A549 treated with AZD2906 at 1 μM for 4 hours (cell line): ENCODE measurements around the gene SEC31B. TPM values are rescaled to one million over a fixed set of nuclear protein-coding genes. Genes with fewer than 3 reads are reported as not detected.

Source experiments
- total RNA-seq: library from RNA; stranded (reverse); fragments of 200-300 nt; extraction: Qiagen RNA extraction; gene quantifications from 5 replicates; pipeline ENCODE4 v1.2.3, GENCODE V29; 2022

The SEC31B gene, protein sequence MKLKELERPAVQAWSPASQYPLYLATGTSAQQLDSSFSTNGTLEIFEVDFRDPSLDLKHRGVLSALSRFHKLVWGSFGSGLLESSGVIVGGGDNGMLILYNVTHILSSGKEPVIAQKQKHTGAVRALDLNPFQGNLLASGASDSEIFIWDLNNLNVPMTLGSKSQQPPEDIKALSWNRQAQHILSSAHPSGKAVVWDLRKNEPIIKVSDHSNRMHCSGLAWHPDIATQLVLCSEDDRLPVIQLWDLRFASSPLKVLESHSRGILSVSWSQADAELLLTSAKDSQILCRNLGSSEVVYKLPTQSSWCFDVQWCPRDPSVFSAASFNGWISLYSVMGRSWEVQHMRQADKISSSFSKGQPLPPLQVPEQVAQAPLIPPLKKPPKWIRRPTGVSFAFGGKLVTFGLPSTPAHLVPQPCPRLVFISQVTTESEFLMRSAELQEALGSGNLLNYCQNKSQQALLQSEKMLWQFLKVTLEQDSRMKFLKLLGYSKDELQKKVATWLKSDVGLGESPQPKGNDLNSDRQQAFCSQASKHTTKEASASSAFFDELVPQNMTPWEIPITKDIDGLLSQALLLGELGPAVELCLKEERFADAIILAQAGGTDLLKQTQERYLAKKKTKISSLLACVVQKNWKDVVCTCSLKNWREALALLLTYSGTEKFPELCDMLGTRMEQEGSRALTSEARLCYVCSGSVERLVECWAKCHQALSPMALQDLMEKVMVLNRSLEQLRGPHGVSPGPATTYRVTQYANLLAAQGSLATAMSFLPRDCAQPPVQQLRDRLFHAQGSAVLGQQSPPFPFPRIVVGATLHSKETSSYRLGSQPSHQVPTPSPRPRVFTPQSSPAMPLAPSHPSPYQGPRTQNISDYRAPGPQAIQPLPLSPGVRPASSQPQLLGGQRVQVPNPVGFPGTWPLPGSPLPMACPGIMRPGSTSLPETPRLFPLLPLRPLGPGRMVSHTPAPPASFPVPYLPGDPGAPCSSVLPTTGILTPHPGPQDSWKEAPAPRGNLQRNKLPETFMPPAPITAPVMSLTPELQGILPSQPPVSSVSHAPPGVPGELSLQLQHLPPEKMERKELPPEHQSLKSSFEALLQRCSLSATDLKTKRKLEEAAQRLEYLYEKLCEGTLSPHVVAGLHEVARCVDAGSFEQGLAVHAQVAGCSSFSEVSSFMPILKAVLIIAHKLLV
- total RNA-seq: 0.98 to 2.2 TPM (median 1.7 TPM) in 5 replicates

DNA sequence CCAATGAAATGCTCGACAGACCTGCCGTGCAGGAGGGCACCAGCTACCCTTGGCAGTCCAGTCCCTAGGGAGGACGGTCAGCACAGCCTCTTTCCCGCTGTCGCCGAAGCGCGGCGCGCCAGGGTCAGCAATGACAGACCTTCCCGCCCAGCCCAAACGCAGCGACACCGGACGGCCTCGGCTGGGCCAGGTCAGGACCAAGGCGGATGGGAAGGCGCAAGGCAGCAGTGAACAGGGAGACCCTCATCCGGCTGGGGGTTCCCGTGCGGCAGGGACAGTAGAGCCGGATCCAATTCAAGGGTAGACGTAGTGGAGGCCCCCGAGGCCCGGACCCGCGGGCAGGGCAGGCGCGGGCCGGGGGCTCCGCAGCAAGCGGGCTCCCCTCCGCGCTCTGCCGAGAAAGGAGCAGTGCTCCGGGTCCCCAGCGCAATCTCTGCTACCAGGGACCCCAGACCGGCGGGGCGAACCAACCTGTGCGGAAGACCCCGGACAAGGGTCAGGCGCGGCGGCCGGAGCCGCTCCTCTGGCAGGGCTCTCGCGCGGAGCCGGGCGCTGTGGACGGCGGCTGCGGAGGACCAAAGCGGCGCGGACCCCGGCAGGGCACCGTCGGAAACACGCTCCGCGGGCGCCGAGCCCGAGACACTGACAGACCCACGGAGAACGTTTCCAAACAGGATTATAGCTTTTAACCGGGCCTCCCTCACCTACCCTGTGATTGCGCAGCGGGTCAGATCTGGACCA, at the start of gene SEC31B:
Gene SEC31B, minus strand, starts transcription at position 551 of the 741 bp plus-strand sequence. CDS start 2,909 bp downstream, outside the sequence.

DNA sequence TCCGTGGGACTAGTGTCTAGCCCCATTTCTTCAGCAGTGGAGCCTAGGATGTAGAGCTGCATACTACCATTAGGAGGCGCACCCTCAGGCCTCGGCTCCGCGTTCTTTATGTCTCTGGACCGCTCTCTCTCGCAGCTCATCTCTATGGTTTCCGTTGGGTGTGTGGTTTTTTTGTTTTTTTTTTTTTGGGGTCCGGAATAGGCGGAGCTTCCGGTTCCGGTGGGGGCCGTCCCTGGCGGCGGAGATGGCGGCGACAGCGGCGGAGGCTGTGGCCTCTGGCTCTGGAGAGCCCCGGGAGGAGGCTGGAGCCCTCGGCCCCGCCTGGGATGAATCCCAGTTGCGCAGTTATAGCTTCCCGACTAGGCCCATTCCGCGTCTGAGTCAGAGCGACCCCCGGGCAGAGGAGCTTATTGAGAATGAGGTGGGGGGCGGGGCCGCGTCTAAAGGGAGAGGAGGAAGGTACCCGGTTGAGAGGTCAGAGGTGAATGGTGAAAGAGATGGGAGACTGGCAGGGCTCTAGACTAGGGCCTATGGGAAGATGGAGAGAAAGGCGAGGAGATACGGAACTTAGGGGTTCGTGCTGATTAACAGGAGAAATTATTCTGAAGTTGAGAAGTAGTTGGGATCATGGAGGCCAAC, 16.2 kb upstream of the SEC31B start, which contains the start of gene HIF1AN:
Gene HIF1AN, plus strand, starts transcription at position 229 of the 639 bp plus-strand sequence. Its CDS starts 16 bp downstream, at position 245.

DNA sequence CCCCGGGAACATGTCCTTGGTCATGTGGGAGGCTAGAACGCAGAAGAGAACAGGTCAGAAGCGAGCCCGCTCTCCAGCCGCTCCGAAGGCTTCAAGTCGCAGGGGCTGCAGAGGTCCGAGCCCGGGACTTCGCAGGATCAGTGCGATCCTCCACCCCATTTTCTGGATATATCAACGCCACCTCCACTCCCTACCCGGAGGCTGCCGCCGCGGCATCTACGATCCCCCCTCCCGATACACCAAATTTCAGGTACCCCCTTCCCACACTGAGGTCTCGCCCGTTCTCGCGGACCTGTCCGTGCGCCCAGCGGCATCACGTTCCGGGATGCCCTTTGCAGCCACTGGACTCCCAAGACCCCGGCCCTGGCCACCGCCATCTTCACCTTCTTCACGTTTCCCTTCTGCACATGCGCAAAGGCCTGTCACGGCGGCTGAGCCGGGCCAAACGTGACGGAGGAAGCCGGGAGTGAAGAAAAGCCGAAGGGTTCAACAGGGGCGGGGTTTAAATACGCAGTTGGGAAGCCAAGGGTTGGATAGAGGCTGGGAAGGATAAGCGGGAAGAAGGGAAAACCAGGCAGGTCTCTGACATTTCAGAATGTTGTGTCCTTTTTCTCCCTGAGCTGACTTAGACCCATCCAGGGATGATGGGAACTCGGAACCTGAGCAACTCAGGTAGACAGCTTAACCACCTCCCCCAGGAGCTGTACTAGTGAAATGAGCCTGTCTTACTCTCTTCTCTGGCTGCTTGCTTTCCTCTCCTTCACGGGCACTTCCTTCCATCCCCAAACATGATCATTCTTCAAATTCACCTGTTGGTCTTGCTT, 10.0 kb upstream of the SEC31B start, which contains the start of gene NDUFB8:
Gene NDUFB8, minus strand, starts transcription at position 397 of the 824 bp plus-strand sequence. Its CDS starts 20 bp downstream, at position 377.

GRCh38 chr10:100462709-100463108, 57.0 kb downstream of the SEC31B start, which contains the start of gene WNT8B:
TSS of gene WNT8B (plus strand) at chr10:100463009. CDS start at chr10:100463169, 160 bp downstream.

Other genes starting within 250 kb of the SEC31B start
- gene BLOC1S2, start 233.2 kb downstream of the SEC31B start, total RNA-seq: 88.7 to 104 TPM (median 95.5 TPM) in 5 replicates
- 0.06 to 0.33 TPM (median 0.16 TPM) in 4 of 5 replicates, not detected in the other for gene PKD2L1, start 189.6 kb downstream of the SEC31B start, total RNA-seq
- 126 to 180 TPM (median 155 TPM) in 5 replicates for gene SCD, start 172.6 kb downstream of the SEC31B start, total RNA-seq
- gene WNT8B, start 56.9 kb downstream of the SEC31B start, total RNA-seq: 0.03 TPM in 1 of 5 replicates, not detected in the others
- 270 to 296 TPM (median 288 TPM) in 5 replicates for gene NDUFB8, start 10.0 kb upstream of the SEC31B start, total RNA-seq
- 12.3 to 19.1 TPM (median 16.9 TPM) in 5 replicates for gene HIF1AN, start 16.1 kb upstream of the SEC31B start, total RNA-seq
- 0.19 to 0.26 TPM (median 0.22 TPM) in 5 replicates for gene PAX2, start 225.7 kb upstream of the SEC31B start, total RNA-seq